Fibroblast of upper back skin (primary cell): Measurements from ENCODE around the gene ECSIT.
"Not testable (repeated sequence)": the region's sequence is repeated elsewhere in the genome, so short reads cannot be mapped to it uniquely, and the experiment has no call there.

Experiments used
- DNase-seq: peaks from one replicate; pipeline ENCODE4 v3.0.0-alpha.2; 2013

Gene ECSIT

DNA sequence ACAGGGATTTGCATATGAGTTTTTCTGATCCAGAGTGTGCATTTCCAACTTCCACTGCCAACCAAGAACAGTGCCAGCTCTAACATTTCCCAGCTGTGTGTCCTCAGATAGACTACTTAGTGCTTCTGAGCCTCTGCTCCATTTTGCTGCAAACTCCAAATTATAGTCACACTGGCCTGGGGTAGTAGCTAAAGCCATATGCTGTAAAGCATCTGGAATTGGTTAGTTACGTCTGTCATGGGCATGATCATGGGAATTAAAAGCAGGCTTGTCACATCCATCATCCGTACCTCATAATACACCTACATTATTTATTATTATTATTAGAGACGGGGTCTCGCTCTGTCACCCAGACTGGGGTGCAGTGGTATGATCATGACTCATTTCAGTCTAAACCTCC, 55.2 kb downstream of the ECSIT start:
- DNase-seq = no peak

GRCh38 chr19:11468266-11468845, 60.6 kb downstream of the ECSIT start:
- DNase-seq = not testable (repeated sequence)

DNA sequence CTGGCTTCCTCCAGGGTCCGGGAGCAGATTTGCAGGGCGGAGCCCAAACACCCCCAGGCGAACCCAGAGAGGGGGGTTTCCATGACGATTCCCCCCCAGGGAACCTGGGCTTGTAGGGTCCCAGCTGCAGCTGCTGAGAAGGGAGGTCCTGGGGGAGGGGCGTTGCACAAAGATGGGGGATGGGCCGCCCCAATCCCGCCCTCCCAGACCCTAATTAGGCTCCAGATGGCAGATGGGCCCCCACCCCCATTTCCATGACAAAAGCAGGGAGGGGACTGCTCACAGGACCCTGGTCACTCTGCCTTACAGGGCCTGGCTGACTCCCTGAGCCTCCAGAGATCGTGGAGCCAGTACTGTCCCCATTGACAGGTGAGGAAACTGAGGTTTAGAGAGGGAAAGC, 63.3 kb downstream of the ECSIT start:
- DNase-seq = no peak

GRCh38 chr19:11464333-11465265, 64.3 kb downstream of the ECSIT start:
- DNase-seq = no peak

DNA sequence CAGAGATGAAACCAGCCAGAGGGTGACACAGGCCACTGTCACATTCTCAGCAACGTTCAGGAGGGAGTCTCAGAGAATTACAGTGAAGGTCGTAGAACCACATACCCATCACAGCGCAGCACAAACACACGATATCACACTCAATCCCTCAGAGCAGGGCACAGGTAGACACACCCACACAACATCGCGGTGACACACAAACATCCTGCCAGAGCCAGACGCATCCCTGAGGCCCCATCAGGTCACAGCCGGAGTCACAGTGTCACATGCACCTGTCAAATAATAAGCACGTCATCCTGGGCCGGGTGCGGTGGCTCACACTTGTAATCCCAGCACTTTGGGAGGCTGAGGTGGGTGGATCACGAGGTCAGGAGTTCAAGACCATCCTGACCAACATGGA, 65.5 kb downstream of the ECSIT start:
- no peak for DNase-seq

- DNase-seq = no peak
These were observed 67.5 kb downstream of the ECSIT start for GRCh38 chr19:11461453-11461852.

- DNase-seq = no peak
These were observed 68.7 kb downstream of the ECSIT start for GRCh38 chr19:11460207-11460606.

DNA sequence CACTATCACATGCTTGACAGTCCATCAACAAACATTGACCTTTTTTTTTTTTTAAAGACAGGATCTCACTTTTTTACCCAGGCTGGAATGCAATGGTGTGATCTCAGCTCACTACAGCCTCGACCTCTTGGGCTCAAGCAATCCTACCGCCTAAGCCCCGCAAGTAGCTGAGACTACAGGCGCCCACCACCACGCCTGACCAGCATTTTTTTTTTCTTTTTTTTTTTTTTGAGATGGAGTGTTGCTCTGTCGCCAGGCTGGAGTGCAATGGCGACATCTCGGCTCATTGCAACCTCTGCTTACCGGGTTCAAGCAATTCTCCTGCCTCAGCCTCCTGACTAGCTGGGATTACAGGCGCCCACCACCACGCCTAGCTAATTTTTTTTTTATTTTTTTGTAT, 70.0 kb downstream of the ECSIT start:
- DNase-seq = not testable (repeated sequence)

GRCh38 chr19:11458236-11458900, 70.6 kb downstream of the ECSIT start:
- DNase-seq = no peak

- DNase-seq = no peak
These were observed 71.1 kb downstream of the ECSIT start for GRCh38 chr19:11457831-11458230.

DNA sequence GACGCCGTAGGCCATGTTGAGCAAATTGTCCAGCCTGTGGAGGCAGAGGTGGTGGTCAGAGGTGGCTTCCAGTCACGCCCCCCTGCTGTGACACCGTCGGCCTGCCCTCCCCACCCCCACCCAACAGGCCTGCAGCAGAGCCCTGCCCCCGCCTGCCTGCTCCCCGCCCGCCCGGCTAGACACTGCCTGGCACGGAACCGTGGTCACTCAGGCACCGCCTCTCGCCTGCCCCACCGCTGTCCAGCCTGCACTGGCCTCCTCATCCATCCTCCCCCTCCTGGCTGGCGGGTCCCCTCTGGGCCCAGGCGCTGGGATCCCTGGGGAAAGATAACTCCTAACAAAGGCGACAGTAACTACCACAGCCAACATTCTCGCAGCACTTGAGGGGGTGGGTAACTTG, 71.8 kb downstream of the ECSIT start:
- no peak for DNase-seq

GRCh38 chr19:11456659-11457058, 72.3 kb downstream of the ECSIT start:
- DNase-seq = no peak
